HFF-Myc (cell line): ENCODE results near the gene NR2E1.

ENCODE experiments used
- DNase-seq: peaks from one replicate; pipeline ENCODE4 v3.0.0-alpha.2; 2011; ENCODE audit warnings: low read depth; ENCODE audit errors: extremely low read depth
- H3K4me3 ChIP-seq: replicated peaks from 2 replicates; pipeline ENCODE4 v1.5.1; 2011; ENCODE audit warnings: low read depth, mild to moderate bottlenecking, control low read depth, low read length
- CTCF ChIP-seq: IDR thresholded peaks from 2 replicates; pipeline ENCODE4 v1.5.1; 2012; ENCODE audit warnings: mild to moderate bottlenecking, low read depth, low read length, control low read depth; ENCODE audit errors: missing control alignments

The NR2E1 gene

GRCh38 chr6:108228416-108228815 is 62.6 kb downstream of the NR2E1 start:
- no peak overlapping the region for H3K4me3 ChIP-seq
- DNase-seq = no peak
- TF ChIP-seq CTCF = no peak

DNA sequence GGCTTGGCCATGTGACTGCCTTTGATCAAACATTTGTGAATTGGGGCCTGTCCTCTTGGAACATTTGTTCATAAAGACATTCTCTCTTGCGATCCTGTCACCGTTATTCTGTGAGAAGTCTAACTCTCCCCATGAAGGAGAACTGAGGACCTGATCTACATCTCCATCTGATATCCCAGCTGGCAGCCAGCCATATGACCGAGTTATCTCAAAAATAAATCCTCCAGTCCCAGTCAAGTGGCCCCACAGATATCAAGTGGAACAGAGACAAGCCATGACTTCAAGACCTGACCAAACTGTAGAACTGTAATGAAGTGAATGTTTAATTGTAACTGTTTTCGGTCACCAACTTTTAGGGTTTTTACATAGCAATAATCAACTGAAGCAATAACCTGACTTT is 69.3 kb downstream of the NR2E1 start:
- DNase-seq = no peak
- no peak overlapping the region for H3K4me3 ChIP-seq
- TF ChIP-seq CTCF = no peak

DNA sequence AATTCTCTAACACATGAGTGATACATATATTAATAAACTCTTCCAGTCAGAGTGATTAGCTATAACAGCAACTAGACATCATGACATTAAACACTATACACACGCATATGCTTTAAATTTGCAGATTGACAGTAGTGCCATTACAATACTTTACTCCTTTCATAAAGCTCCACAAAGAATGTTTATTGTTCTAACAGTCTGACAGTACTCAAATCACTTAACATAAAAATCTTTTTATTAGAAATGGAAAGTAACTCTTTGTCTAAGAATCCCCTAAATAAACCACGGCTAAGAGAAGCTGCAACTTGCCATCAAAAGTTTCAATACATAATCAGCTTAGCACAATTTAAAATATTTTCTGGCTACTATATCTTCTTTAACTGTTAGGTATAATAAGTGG is 71.0 kb downstream of the NR2E1 start:
- no peak overlapping the region for H3K4me3 ChIP-seq
- no peak for DNase-seq
- no peak for TF ChIP-seq CTCF

GRCh38 chr6:108238322-108238721 is 72.5 kb downstream of the NR2E1 start:
- no peak overlapping the region for H3K4me3 ChIP-seq
- no peak for TF ChIP-seq CTCF
- DNase-seq = no peak
